HCT116 (cell line): ENCODE measurements around the gene KRT222. TPM values are rescaled to one million over a fixed set of nuclear protein-coding genes. Genes with fewer than 3 reads are reported as not detected.

Source experiments
- ATAC-seq: fragments of 200-7000 bp; cut with Tn5 transposase; 2 replicates; pipeline ENCODE4 v1.9.1; 2020; ENCODE audit warnings: mild to moderate bottlenecking, moderate library complexity
- BruUV-seq: library from RNA; stranded (reverse); fragments of 400-500 nt; replicated peaks from 2 replicates; lab custom pipeline; 2021; lab: Mats Ljungman, UMichigan
- CTCF ChIA-PET: fragments of 300-600 bp; sonication (Branson Sonifier 250); formaldehyde crosslinking; loops from one replicate; lab custom pipeline; 2021; ENCODE audit warnings: antibody characterized with exemption; lab: Charles Lee
- POLR2A ChIA-PET: fragments of 300-600, 350-600 bp; sonication (Branson Sonifier 250); formaldehyde crosslinking; loops from one replicate; lab custom pipeline; 2021; ENCODE audit warnings: antibody characterized with exemption; lab: Charles Lee
- RAD21 ChIA-PET, 2 experiments: fragments of 300-600 bp; sonication (Branson Sonifier 250); formaldehyde crosslinking; loops; one replicate each; lab custom pipeline; 2023; ENCODE audit warnings: low total read pairs in 2 of 2; ENCODE audit not compliant: uncharacterized antibody in 2 of 2, unreplicated experiment in 2 of 2, low non-redundant PET in 1 of 2; lab: Charles Lee
- DNase-seq: peaks from one replicate; pipeline ENCODE4 v3.0.0-alpha.2; 2010; ENCODE audit warnings: low read depth, low spot score
- H2AFZ ChIP-seq: fragments of 200-600 bp; shearing (Covaris generic), sonication (generic); 2 replicates; pipeline ENCODE4 v1.6.1; 2017; ENCODE audit warnings: low read depth, mixed run types, mixed read lengths, antibody characterized with exemption, low read length; ENCODE audit not compliant: poor library complexity, severe bottlenecking
- H3K27ac ChIP-seq: 2 replicates; pipeline ENCODE4 v1.5.1; 2012; ENCODE audit warnings: low read depth, low read length
- H3K27me3 ChIP-seq: fragments of 200-600 bp; sonication (generic); 2 replicates; pipeline ENCODE4 v1.6.1; 2016; ENCODE audit warnings: mixed run types, low read length, mixed read lengths; ENCODE audit not compliant: insufficient read depth
- H3K36me3 ChIP-seq, 2 experiments: fragments of 200-500 bp in 1 of 2; fragments of 200-600 bp in 1 of 2; sonication (Bioruptor generic) in 1 of 2; sonication (generic) in 1 of 2; 2 replicates each; pipeline versions ENCODE4 v1.5.1 to v1.6.1; 2014 to 2016; ENCODE audit warnings: low read length in 2 of 2, inconsistent platforms in 1 of 2, mixed read lengths in 1 of 2, mixed run types in 1 of 2; ENCODE audit not compliant: insufficient read depth in 2 of 2, control insufficient read depth in 1 of 2
- H3K4me1 ChIP-seq, 2 experiments: fragments of 200-600 bp in 1 of 2; sonication (generic) in 1 of 2; 2 replicates each; pipeline versions ENCODE4 v1.5.1 to v1.6.1; 2012 to 2017; ENCODE audit warnings: low read length in 2 of 2, inconsistent platforms in 1 of 2, mild to moderate bottlenecking in 1 of 2, mixed read lengths in 1 of 2, mixed run types in 1 of 2, moderate library complexity in 1 of 2; ENCODE audit not compliant: insufficient read depth in 2 of 2, control insufficient read depth in 1 of 2
- H3K4me2 ChIP-seq: fragments of 200-600 bp; sonication (generic); 2 replicates; pipeline ENCODE4 v1.6.1; 2017; ENCODE audit warnings: mixed run types, low read length, mixed read lengths
- H3K4me3 ChIP-seq, 2 experiments: fragments of 200-600 bp in 1 of 2; sonication (generic) in 1 of 2; replicated peaks in 1 of 2; 2 replicates each; pipeline ENCODE4 v1.5.1; 2011 to 2016; ENCODE audit warnings: low read length in 2 of 2, control low read depth in 1 of 2, low read depth in 1 of 2, mild to moderate bottlenecking in 1 of 2, mixed read lengths in 1 of 2, mixed run types in 1 of 2
- H3K79me2 ChIP-seq: fragments of 200-600 bp; sonication (generic); 2 replicates; pipeline ENCODE4 v1.6.1; 2017; ENCODE audit warnings: mild to moderate bottlenecking, mixed run types, low read length, moderate library complexity, mixed read lengths; ENCODE audit not compliant: insufficient read depth
- H3K9ac ChIP-seq: fragments of 200-600 bp; sonication (generic); 2 replicates; pipeline ENCODE4 v1.6.1; 2016; ENCODE audit warnings: low read length, mixed read lengths
- H3K9me2 ChIP-seq: fragments of 200-600 bp; sonication (generic), shearing (Covaris generic); 2 replicates; pipeline ENCODE4 v1.6.1; 2017; ENCODE audit warnings: mixed run types, mild to moderate bottlenecking, moderate library complexity; ENCODE audit not compliant: insufficient read depth
- H3K9me3 ChIP-seq, 2 experiments: fragments of 200-500 bp in 1 of 2; fragments of 200-600 bp in 1 of 2; sonication (Bioruptor generic) in 1 of 2; sonication (generic) in 1 of 2; 2 replicates each; pipeline ENCODE4 v1.6.1; 2014 to 2017; ENCODE audit warnings: low read length in 2 of 2, mixed read lengths in 2 of 2, inconsistent platforms in 1 of 2, low read depth in 1 of 2, mild to moderate bottlenecking in 1 of 2, mixed run types in 1 of 2, moderate library complexity in 1 of 2; ENCODE audit not compliant: control insufficient read depth in 1 of 2, insufficient read depth in 1 of 2
- H4K20me1 ChIP-seq: fragments of 200-600 bp; sonication (generic), shearing (Covaris generic); 2 replicates; pipeline ENCODE4 v1.6.1; 2017; ENCODE audit warnings: mixed run types, mild to moderate bottlenecking, moderate library complexity; ENCODE audit not compliant: insufficient read depth
- CBX3 ChIP-seq: IDR thresholded peaks from 2 replicates; pipeline ENCODE4 v1.6.1; 2012; ENCODE audit warnings: low read depth
- CTCF ChIP-seq, 3 experiments: fragments of 200-600 bp in 1 of 3; sonication (generic) in 1 of 3; IDR thresholded peaks in 2 of 3; conservative IDR thresholded peaks in 1 of 3; 2 replicates each; pipeline ENCODE4 v1.5.1; 2012 to 2017; ENCODE audit warnings: low read depth in 2 of 3, low read length in 2 of 3, antibody characterized with exemption in 1 of 3, borderline replicate concordance in 1 of 3, control low read depth in 1 of 3, mild to moderate bottlenecking in 1 of 3, mixed read lengths in 1 of 3, mixed run types in 1 of 3, moderate library complexity in 1 of 3; ENCODE audit not compliant: insufficient read depth in 1 of 3
- EGR1 ChIP-seq: IDR thresholded peaks from 2 replicates; pipeline ENCODE4 v1.6.1; 2012; ENCODE audit warnings: low read depth
- ELF1 ChIP-seq: IDR thresholded peaks from 2 replicates; pipeline ENCODE4 v1.6.1; 2012; ENCODE audit warnings: low read depth, borderline replicate concordance
- EZH2 ChIP-seq: fragments of 200-600 bp; sonication (generic); IDR thresholded peaks from 2 replicates; pipeline ENCODE4 v1.6.1; 2017; ENCODE audit warnings: antibody characterized with exemption, mixed run types
- FOSL1 ChIP-seq: IDR thresholded peaks from 2 replicates; pipeline ENCODE4 v1.6.1; 2012; ENCODE audit warnings: low read depth
- POLR2A ChIP-seq: IDR thresholded peaks from 2 replicates; pipeline ENCODE4 v1.7.0; 2011; ENCODE audit warnings: borderline replicate concordance; ENCODE audit not compliant: insufficient read depth, insufficient read length; ENCODE audit errors: extremely low read depth
- POLR2AphosphoS5 ChIP-seq: IDR thresholded peaks from 2 replicates; pipeline ENCODE4 v1.6.1; 2011; ENCODE audit warnings: mild to moderate bottlenecking, low read depth, low read length, moderate library complexity
- RAD21 ChIP-seq: IDR thresholded peaks from 2 replicates; pipeline ENCODE4 v1.6.1; 2012; ENCODE audit warnings: low read depth, mild to moderate bottlenecking
- REST ChIP-seq: IDR thresholded peaks from 2 replicates; pipeline ENCODE4 v1.6.1; 2012; ENCODE audit warnings: low read depth
- SIN3A ChIP-seq: IDR thresholded peaks from 2 replicates; pipeline ENCODE4 v1.6.1; 2012; ENCODE audit warnings: low read depth
- SP1 ChIP-seq: IDR thresholded peaks from 2 replicates; pipeline ENCODE4 v1.6.1; 2012; ENCODE audit warnings: low read depth
- SRF ChIP-seq: IDR thresholded peaks from 2 replicates; pipeline ENCODE4 v1.6.1; 2012; ENCODE audit warnings: low read depth
- TCF7L2 ChIP-seq: IDR thresholded peaks from 2 replicates; pipeline ENCODE4 v1.7.0; 2011; ENCODE audit warnings: borderline replicate concordance, inconsistent platforms; ENCODE audit not compliant: insufficient read depth, insufficient read length; ENCODE audit errors: extremely low read depth
- intact Hi-C: fragments of 100-400 bp; cut with micrococcal nuclease; formaldehyde crosslinking; loops from 2 replicates; pipeline ENCODE4 v1.10.0; 2022
- total RNA-seq: library from RNA; stranded (reverse); gene quantifications from one replicate; pipeline ENCODE4 v1.2.1, GENCODE V29; 2021; ENCODE audit not compliant: unreplicated experiment
- TF ChIP-seq, protein P1 (sequence below): IDR thresholded peaks from 2 replicates; pipeline ENCODE4 v1.6.1; 2012
- TF ChIP-seq, protein P2 (sequence below): IDR thresholded peaks from 2 replicates; pipeline ENCODE4 v1.6.1; 2011; ENCODE audit warnings: mild to moderate bottlenecking, low read length, moderate library complexity; ENCODE audit not compliant: insufficient replicate concordance; ENCODE audit errors: extremely low read depth
- TF ChIP-seq, protein P3 (sequence below): IDR thresholded peaks from 2 replicates; pipeline ENCODE4 v1.6.1; 2012

Gene KRT222
- total RNA-seq, 1 experiment from 2014 or later: 5.0 TPM

GRCh38 chr17:40621578-40621977 is 43.4 kb downstream of the KRT222 start:
- Histone ChIP-seq H4K20me1 (no peaks in the 10 kb centered on the region), H3K36me3 (0 out of 4 replicates have a peak, but pooled peaks cover 0 to 4% of the 10 kb centered on the region in 2 experiments)
- DNase-seq: no peak
- RAD21 ChIA-PET: no interaction called here
- TF ChIP-seq, protein P1, sequence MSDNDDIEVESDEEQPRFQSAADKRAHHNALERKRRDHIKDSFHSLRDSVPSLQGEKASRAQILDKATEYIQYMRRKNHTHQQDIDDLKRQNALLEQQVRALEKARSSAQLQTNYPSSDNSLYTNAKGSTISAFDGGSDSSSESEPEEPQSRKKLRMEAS: no peak
- no peak for TF ChIP-seq SP1
- no peak for TF ChIP-seq EZH2
- TF ChIP-seq, protein P2, sequence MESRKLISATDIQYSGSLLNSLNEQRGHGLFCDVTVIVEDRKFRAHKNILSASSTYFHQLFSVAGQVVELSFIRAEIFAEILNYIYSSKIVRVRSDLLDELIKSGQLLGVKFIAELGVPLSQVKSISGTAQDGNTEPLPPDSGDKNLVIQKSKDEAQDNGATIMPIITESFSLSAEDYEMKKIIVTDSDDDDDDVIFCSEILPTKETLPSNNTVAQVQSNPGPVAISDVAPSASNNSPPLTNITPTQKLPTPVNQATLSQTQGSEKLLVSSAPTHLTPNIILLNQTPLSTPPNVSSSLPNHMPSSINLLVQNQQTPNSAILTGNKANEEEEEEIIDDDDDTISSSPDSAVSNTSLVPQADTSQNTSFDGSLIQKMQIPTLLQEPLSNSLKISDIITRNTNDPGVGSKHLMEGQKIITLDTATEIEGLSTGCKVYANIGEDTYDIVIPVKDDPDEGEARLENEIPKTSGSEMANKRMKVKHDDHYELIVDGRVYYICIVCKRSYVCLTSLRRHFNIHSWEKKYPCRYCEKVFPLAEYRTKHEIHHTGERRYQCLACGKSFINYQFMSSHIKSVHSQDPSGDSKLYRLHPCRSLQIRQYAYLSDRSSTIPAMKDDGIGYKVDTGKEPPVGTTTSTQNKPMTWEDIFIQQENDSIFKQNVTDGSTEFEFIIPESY: no peak
- TF ChIP-seq POLR2AphosphoS5: no peak
- TF ChIP-seq CTCF (IDR thresholded peaks at IDR 0.05 in 2 of 3, conservative IDR thresholded peaks at IDR 0.05 in 1 of 3; ENCODE audit: borderline replicate concordance in 1 of 3, insufficient read depth in 1 of 3, low read depth in 2 of 3, low read length in 2 of 3): no peak
- no peak for TF ChIP-seq EGR1
- TF ChIP-seq SRF: no peak
- TF ChIP-seq, protein P3, sequence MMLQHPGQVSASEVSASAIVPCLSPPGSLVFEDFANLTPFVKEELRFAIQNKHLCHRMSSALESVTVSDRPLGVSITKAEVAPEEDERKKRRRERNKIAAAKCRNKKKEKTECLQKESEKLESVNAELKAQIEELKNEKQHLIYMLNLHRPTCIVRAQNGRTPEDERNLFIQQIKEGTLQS: no peak
- TF ChIP-seq TCF7L2: no peak
- no peak for TF ChIP-seq CBX3
- TF ChIP-seq FOSL1: no peak
- TF ChIP-seq SIN3A: no peak
- TF ChIP-seq RAD21: no peak
- TF ChIP-seq ELF1: no peak
- no peak for TF ChIP-seq REST
- no peak for TF ChIP-seq POLR2A
- TF ChIP-seq, all 23 proteins: peak for 0
- Histone ChIP-seq H3K4me1 (peaks cover 2 to 8% of the 10 kb centered on the region in 2 experiments; a peak in 3 of 4 replicates), H3K4me2 (no peak overlapping the region), H3K9ac (no peak overlapping the region), H3K9me3 (no peaks in the 10 kb centered on the region), H3K27ac (no peak overlapping the region), H3K9me2 (no peaks in the 10 kb centered on the region), H3K79me2 (no peaks in the 10 kb centered on the region), H3K4me3 (no peak overlapping the region), H2AFZ (no peak overlapping the region), H3K27me3 (no peaks in the 10 kb centered on the region)
- intact Hi-C loops: loop anchor here (2.0 to 10.0 kb wide), 4 partner anchors 105 to 1045 kb away; no protein-coding TSS in a partner anchor
- ChIA-PET POLR2A (no interaction called here), CTCF (interaction anchor here (0.7 to 3.2 kb wide), 3 partner anchors 170 to 1041 kb away, joined by 3 to 29 read pairs (median 5); no protein-coding TSS in a partner anchor)
- no peak for ATAC-seq
- BruUV-seq: no TSS peak
